DMS153 (cell line): ENCODE measurements around the gene ADARB2.

Experiments used
- DNase-seq: peaks from one replicate; lab custom pipeline; 2025; lab: John Stamatoyannopoulos, UW

Gene ADARB2

DNA sequence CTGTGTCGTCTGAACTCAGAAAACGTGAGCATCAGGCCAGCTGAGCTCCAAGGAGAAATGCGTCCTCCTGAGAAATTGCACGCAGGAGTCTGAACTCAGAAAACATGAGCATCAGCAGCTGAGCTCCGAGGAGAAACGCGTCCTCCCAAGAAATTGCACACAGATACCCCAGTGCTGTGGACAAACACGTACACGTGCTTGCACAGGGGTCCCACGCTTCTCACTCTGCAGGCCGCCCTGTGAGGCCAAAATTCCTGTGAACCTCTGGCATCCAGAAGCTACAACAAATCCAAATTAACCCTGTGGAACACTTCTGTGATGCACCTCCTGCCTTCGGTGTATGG is 547.3 kb downstream of the ADARB2 start:
- DNase-seq = no peak

DNA sequence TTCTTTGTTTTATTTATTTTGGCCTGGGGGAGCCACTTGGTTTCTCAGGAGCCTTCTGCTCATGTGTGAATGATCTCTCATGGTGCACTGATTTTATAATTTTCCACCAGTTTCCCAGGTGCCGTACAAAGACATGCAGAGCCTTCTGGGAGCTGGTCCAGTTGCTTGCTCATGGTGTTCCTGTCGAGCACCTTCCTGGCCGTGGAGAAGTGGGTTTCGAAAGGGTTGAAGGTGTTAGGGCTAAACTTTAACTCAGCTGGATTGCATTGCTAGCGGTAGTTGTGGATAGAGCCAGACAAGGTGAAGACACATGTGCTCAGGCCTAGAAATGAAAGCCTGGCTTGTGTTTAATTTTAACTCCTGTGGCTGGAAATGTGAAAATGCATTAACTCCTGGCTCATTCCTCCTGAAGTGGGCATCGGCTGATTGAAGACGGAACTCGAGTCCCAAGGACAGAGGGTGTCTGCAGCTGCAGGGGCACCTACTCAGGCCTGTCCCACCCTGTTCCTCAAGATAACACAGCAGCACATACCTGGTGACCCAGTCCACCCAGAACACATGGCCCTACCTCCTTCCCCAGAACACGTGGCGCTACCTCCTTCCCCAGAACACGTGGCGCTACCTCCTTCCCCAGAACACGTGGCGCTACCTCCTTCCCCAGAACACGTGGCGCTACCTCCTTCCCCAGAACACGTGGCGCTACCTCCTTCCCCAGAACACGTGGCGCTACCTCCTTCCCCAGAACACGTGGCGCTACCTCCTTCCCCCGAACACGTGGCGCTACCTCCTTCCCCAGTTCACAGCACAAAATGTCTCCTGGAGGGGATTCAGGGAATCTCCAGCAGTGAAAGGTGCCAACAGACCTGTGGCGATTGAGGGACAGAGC is 547.9 kb downstream of the ADARB2 start:
- DNase-seq = no peak

DNA sequence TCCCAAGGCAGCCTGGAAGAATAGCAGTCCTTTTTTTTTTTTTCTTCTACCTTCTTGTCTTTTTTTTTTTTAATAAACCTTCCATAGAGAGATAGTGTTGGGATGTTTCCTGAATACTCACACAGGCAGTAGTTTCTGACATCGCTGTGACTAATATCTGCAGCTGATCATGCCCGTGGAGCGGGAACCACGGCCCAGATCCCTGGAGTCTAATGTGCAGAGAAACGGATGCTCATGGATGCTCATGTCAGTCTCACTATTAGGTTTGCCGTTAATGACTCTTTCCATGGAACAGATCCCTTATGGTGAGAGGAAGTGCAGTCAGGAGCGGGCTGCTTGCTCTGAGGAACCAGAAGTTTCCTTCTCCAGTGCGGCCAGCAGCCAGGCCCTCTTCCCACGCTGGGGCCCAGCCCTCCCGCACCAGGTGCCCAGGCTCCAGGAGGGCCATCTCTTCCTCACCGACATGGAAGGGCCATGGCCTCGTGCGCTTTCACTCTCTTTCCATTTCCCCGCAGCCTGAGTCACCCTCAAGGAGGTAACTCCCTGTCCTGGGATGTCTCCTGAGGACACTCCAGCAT is 548.7 kb downstream of the ADARB2 start:
- no peak for DNase-seq

DNA sequence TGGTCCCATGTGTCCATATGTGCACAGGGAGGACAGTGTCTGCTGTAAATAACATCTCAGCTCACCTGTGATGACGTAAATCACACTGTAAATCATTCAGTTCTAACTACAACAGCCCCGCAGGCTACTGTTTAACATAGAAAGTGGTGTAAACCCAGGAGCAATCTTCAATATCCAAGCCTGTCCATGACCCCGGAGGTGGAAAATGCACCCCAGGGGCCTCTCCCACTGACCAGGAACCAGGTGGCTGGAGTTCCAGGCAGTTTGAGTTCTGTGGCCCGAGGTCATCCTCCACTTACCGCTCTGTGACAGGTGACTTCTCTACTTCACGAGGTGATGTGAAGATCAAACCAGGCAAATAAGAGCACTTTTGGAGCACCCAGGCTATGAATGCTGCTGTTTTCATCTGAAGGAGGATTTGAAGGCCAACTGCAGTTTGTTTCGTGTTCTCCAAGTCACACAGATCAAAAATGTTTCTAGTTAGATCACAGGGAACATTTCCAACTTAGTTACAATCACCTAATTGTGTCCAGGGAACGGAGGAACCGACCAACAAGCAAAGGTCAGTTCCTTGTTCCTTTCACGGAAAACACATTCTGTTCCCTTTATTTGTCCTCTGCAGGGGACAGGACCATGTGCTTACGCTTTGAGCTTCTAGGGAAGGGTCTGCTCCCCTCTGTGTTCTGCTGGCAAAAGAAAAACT is 549.3 kb downstream of the ADARB2 start:
- no peak for DNase-seq

DNA sequence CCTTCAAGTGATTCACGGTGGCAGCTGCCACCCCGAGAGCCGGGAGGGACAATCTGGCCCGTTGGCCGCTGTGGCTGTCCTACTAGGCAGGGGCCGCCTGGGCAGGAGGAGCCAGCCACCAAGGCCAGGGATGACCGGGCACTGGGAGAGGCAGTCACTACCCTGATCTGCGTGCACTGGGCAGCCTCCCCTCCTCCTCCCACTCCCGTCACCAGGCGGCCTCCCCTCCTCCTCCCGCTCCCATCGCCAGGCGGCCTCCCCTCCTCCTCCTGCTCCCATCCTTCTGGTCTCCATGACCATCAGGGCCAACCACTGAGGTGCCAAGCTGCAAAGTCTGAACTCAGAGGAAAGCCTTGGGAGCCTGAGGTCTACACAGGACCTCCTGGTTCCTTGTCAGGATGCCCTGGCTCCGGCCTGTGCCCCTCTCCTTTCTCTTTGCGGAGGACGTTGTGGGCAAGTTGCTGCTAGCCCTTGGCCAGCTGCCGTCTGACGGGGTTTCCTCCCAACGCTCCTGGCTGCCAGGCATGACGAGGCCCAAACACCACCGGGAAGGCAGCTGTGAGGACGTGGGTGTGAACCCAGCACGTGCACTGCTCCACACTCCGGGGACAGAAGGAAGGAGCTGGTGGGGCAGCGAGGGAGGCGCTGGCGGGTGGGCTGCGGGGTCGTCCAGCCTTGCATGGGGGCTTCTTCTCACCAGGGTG is 550.0 kb downstream of the ADARB2 start:
- no peak for DNase-seq

DNA sequence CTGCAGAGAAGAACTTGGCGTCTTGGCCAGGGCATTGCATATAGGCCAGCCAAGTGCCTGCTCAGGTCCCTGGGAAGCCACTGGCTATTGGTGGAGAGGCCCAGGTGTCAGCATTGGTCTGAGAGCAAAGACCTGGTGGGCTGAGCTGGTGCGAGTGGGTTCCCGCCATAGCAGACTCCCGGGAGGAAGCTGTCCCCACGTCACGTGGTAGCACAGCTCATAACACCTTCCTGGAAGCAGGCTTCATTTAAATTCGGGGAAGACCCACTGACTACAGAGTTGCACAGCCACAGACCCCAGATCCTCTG is 550.7 kb downstream of the ADARB2 start:
- no peak for DNase-seq

DNA sequence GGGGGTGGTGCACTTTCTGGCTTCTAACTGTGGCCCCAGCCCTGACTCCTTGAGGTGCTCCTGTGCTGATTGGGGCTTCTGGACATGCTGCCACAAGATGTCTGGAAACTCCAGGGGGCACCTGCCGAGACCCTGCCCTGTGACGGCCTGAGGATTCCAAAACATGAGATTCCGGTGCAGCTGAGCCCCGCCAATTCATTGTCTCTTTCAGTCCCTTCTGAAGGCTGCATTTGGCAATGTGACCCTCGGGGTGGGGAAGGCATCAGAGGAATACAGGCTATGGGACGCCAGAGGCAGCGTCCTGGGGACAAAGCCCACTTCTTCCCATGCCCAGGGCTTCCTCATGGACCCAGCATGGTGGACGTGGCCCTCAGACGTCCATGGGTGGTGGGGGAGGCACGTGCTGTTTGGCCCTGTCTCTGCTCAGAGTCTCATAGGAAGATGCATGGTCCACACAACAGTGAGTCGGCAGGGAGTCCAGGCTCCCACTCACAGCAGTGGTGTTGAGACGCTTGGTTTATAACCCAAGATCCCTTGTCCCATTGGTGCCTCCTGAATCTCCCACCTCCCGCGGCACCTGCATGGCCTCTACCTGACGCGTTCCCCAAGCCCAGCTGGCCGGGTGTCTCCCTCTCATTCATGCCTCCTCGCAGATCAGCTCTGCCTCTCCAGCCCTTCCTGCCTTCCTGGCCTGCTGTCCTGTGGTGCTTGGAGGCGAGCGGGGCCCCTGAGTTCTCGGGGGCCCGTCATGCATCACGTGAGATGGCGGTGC is 551.2 kb downstream of the ADARB2 start:
- no peak for DNase-seq

GRCh38 chr10:1184541-1185430 is 552.5 kb downstream of the ADARB2 start:
- DNase-seq = no peak

- no peak for DNase-seq
Measured at GRCh38 chr10:1183701-1184100, 553.6 kb downstream of the ADARB2 start.

DNA sequence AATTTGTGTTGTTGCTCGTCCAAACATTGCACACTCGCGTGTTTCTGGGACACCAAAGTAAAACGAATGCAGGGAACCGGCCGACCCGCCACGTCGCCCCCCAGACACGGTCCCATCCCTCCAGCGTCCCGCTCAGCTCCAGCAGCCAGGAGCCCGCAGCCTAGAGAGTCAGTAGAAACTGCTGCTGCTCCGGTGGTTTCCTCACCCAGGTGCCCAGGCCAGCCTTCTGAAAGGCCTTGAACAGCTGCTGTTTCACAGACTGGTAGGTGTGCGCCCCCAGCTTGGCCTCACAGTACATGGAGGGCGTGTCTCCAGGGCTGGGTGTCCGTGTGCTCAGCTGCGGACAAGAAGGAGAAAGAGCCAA is 554.3 kb downstream of the ADARB2 start:
- no peak for DNase-seq

DNA sequence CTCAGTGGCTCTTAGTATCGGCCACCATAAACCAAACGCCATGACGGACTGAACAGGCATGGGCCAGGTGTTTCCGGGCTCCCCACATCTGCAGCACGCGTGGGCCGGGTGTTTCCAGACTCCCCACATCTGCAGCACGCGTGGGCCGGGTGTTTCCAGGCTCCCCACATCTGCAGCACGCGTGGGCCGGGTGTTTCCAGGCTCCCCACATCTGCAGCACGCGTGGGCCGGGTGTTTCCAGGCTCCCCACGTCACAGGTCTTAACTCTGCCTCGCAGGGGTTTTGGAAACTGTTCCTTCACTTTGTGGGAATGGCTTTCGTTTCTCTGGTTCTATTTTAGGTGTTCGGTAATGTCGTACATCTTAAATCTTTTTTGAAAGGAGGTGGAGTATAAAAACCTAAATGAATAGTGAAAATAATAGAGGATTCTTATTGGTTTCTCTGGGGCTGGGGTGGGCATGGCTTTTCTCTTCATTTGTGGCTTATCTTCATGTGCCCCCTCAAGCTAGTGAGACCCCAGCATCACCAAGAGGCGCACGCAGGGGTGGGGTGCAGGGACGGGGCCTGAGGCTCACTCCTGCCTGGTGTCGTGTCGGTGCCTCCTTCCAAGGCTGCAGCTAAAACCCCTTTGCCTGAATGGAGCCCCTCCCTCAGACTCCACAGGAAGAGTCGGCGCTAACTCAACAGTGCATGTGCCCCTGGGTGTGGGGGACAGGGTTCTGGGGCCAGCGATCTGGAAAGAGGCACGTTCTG is 554.9 kb downstream of the ADARB2 start:
- DNase-seq = no peak

- DNase-seq = no peak
Measured at GRCh38 chr10:1180836-1181235, 556.5 kb downstream of the ADARB2 start.

GRCh38 chr10:1180071-1180730 is 557.1 kb downstream of the ADARB2 start:
- DNase-seq = no peak

DNA sequence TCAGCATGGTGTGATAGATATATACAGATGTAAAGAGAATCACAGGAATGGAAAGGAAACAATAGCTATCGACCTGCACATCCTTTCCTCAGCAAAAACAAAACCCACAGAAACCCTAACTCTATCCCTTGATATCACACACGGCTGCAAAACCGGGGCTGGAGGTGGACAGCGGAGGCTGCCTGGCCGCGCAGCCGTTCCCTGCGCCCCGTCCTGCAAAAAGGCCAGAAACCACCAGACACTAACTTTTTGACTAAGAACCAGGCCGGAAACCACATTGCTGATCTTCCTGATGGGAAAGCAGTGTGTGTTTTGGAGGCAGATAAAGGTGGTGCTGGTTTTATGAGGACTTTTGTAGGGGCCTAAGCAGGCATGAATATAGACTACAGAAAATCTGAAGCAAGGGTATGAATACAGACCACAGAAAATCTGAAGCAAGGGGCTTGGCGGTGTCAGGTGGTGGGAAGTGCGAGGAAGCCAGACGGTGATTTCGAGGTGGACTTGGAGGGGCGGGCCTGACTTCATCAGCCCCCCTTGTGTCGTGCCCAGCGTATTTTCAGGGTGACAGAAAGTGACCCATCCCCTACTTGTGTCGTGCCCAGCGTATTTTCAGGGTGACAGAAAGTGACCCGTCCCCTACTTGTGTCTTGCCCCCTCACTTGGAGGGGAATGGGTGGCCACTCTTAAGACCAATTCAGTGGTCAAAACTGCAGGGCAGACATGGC is 557.8 kb downstream of the ADARB2 start:
- DNase-seq = no peak

DNA sequence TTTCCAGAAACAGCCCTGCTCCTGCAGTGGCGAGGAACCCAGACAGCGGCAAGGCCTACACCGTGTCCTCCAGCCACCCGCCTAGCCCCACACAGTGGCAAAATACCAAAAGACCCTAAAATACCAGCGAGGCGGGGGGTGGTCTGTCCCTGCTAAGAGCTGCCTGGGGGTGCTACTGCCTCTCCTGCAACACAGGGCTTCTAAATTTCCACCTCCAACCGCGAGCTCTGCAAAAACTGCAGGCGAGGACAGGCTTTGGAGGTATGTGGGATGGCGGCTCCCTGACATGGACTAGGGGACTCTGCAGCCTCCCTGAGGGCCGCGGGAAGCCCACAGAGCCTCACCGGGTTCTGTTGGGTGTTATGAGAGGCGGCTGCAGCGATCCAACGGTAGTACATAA is 558.8 kb downstream of the ADARB2 start:
- DNase-seq = no peak

DNA sequence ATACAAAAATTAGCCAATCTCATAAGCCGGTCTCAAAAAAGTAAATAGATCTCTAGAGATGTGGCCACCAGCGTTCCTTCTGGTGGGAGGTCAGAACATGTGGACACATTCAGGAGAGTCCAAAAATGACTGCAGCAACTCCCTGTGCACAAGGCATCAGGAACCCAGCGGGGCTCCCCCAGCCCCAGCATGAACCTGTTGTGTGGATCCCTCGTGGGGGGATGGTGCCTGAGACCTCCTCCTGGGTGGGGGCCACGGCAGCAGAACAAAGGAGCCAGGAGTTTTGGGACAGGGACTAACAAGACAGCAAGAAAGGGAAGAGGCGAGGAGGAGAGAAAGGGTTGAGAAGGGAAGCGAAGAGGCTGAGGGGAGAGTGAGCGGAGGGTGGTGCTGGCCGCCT is 559.4 kb downstream of the ADARB2 start:
- no peak for DNase-seq

GRCh38 chr10:1175956-1176565 is 561.3 kb downstream of the ADARB2 start:
- DNase-seq = no peak

GRCh38 chr10:1174022-1174421 is 563.3 kb downstream of the ADARB2 start:
- no peak for DNase-seq

- no peak for DNase-seq
Measured at GRCh38 chr10:1173091-1173490, 564.2 kb downstream of the ADARB2 start.
